Prostate gland (tissue), 2 donors: ENCODE measurements around the gene MBD3L3. TPM values are rescaled to one million over a fixed set of nuclear protein-coding genes. Genes with fewer than 3 reads are reported as not detected.
"Not testable (repeated sequence)": the region's sequence is repeated elsewhere in the genome, so short reads cannot be mapped to it uniquely, and the experiment has no call there.

Experiments used
- DNase-seq: peaks from one replicate; pipeline ENCODE4 v3.0.0-alpha.2; 2019; ENCODE audit warnings: low spot score
- H3K27ac ChIP-seq, 2 donors: fragments of 200-600 bp; sonication (generic); 2 replicates each; pipeline ENCODE4 v1.5.1; 2017 to 2019
- H3K27me3 ChIP-seq: fragments of 200-600 bp; sonication (generic); replicated peaks from 2 replicates; pipeline ENCODE4 v1.5.1; 2019; ENCODE audit not compliant: insufficient read depth
- H3K36me3 ChIP-seq, 2 donors: fragments of 200-600 bp; sonication (generic); 1 replicate in 1 of 2; 2 replicates in 1 of 2; pipeline versions ENCODE4 v1.5.1 to v1.8.1; 2017 to 2019
- H3K4me1 ChIP-seq: fragments of 200-600 bp; sonication (generic); replicated peaks from 2 replicates; pipeline ENCODE4 v1.5.1; 2019
- H3K4me3 ChIP-seq, 2 donors: fragments of 200-600 bp; sonication (generic); 2 replicates each; pipeline ENCODE4 v1.5.1; 2017 to 2019
- H3K9me3 ChIP-seq: fragments of 200-600 bp; sonication (generic); 2 replicates; pipeline ENCODE4 v1.5.1; 2017
- CTCF ChIP-seq, 4 experiments: fragments of 200-600 bp in 2 of 4; fragments of 450-650 bp in 2 of 4; sonication (generic) in 2 of 4; IDR thresholded peaks; 1 replicate in 3 of 4; 2 replicates in 1 of 4; pipeline ENCODE4 v1.5.1; 2016 to 2019; ENCODE audit warnings: antibody characterized with exemption in 4 of 4, mild to moderate bottlenecking in 2 of 4, moderate library complexity in 2 of 4
- POLR2A ChIP-seq: fragments of 450-650 bp; IDR thresholded peaks from one replicate; pipeline ENCODE4 v1.6.1; 2016; ENCODE audit warnings: antibody characterized with exemption, mild to moderate bottlenecking
- POLR2AphosphoS5 ChIP-seq: sonication (generic); formaldehyde crosslinking; IDR thresholded peaks from one replicate; pipeline ENCODE4 v1.6.1; 2017; ENCODE audit warnings: antibody characterized with exemption
- whole genome bisulfite sequencing: methylation state at CpG from one replicate; pipeline ENCODE4 v1.1.5; 2018; 5-methylcytosine and 5-hydroxymethylcytosine counted together
- intact Hi-C: fragments of 100-400 bp; cut with DNase I; formaldehyde crosslinking; loops from one replicate; pipeline ENCODE4 v1.14.2; 2022
- total RNA-seq, 2 donors: library from RNA; depleted of rRNA; stranded (reverse); fragments of >200 nt; gene quantifications; one replicate each; pipeline ENCODE4 v1.1.0, GENCODE V29; 2016

MBD3L3 gene
- total RNA-seq, 2 donors from 2014 or later = 1.5 TPM; not detected in 1

GRCh38 chr19:7028790-7029189 is 29.7 kb downstream of the MBD3L3 start:
- WGBS = no CpG with 5 or more reads among the region's 1 CpG
- H3K4me1 ChIP-seq, DNase-seq, H3K27ac ChIP-seq, intact Hi-C loops, H3K9me3 ChIP-seq, H3K4me3 ChIP-seq, H3K27me3 ChIP-seq, H3K36me3 ChIP-seq: not testable (repeated sequence)

GRCh38 chr19:7021331-7021730 is 37.1 kb downstream of the MBD3L3 start, which contains the start of gene MBD3L2B:
TSS of gene MBD3L2B (minus strand) at chr19:7021431. CDS start at chr19:7021397, 34 bp downstream.
- H3K4me3 ChIP-seq, intact Hi-C loops, H3K9me3 ChIP-seq, H3K36me3 ChIP-seq, H3K27me3 ChIP-seq, H3K4me1 ChIP-seq, H3K27ac ChIP-seq, DNase-seq: not testable (repeated sequence)
- no CpG with 5 or more reads among the region's 6 CpGs for whole genome bisulfite sequencing

GRCh38 chr19:7018828-7019227 is 39.6 kb downstream of the MBD3L3 start:
- intact Hi-C loops = no loop called here
- 75% methylated on average over 6 of the region's 6 CpGs for WGBS
- no peaks in the 10 kb centered on the region for H3K9me3 ChIP-seq
- DNase-seq = no peak
- no peak overlapping the region for H3K4me3 ChIP-seq
- no peaks in the 10 kb centered on the region for H3K27me3 ChIP-seq
- H3K4me1 ChIP-seq = no peaks in the 10 kb centered on the region
- no peaks in the 10 kb centered on the region for H3K36me3 ChIP-seq
- TF ChIP-seq POLR2AphosphoS5 (no peak), CTCF (IDR thresholded peaks at IDR 0.05) (no peak), POLR2A (no peak)
- no peak overlapping the region for H3K27ac ChIP-seq

GRCh38 chr19:7013678-7014077 is 44.8 kb downstream of the MBD3L3 start:
- Histone ChIP-seq H3K36me3 (no peaks in the 10 kb centered on the region), H3K27me3 (no peaks in the 10 kb centered on the region), H3K27ac (no peak overlapping the region), H3K9me3 (no peaks in the 10 kb centered on the region), H3K4me1 (no peaks in the 10 kb centered on the region), H3K4me3 (no peak overlapping the region)
- intact Hi-C loops = no loop called here
- DNase-seq = no peak
- no peak for TF ChIP-seq POLR2A
- no peak for TF ChIP-seq POLR2AphosphoS5
- TF ChIP-seq CTCF (IDR thresholded peaks at IDR 0.05) = no peak
- 67% methylated on average over 4 of the region's 4 CpGs for WGBS

GRCh38 chr19:7010722-7011593 is 47.5 kb downstream of the MBD3L3 start:
- H3K36me3 ChIP-seq = no peaks in the 10 kb centered on the region
- H3K27me3 ChIP-seq = no peaks in the 10 kb centered on the region
- H3K4me3 ChIP-seq = no peak overlapping the region
- H3K9me3 ChIP-seq = no peaks in the 10 kb centered on the region
- no peak overlapping the region for H3K27ac ChIP-seq
- H3K4me1 ChIP-seq = no peaks in the 10 kb centered on the region
- no peak for DNase-seq
- intact Hi-C loops = no loop called here
- TF ChIP-seq POLR2AphosphoS5 (no peak), CTCF (IDR thresholded peaks at IDR 0.05) (no peak), POLR2A (no peak)
- WGBS = 85% methylated on average over 12 of the region's 12 CpGs

GRCh38 chr19:7007859-7008258 is 50.6 kb downstream of the MBD3L3 start:
- intact Hi-C loops = no loop called here
- no peaks in the 10 kb centered on the region for H3K36me3 ChIP-seq
- H3K27me3 ChIP-seq = no peaks in the 10 kb centered on the region
- no peak for TF ChIP-seq POLR2AphosphoS5
- no peak for TF ChIP-seq CTCF (IDR thresholded peaks at IDR 0.05)
- TF ChIP-seq POLR2A = no peak
- no peaks in the 10 kb centered on the region for H3K9me3 ChIP-seq
- 60% methylated on average over 4 of the region's 4 CpGs for WGBS
- no peak for DNase-seq
- H3K4me1 ChIP-seq = no peaks in the 10 kb centered on the region
- no peak overlapping the region for H3K4me3 ChIP-seq
- H3K27ac ChIP-seq = no peak overlapping the region
